Spinal cord (tissue), 10 donors: ENCODE data around the gene GUCA2B. TPM values are rescaled to one million over a fixed set of nuclear protein-coding genes. Genes with fewer than 3 reads are reported as not detected.

ENCODE experiments used
- DNase-seq, 6 donors: peaks; one replicate each; pipeline versions ENCODE4 v3.0.0 to v3.0.0-alpha.2; 2013 to 2015; ENCODE audit warnings: low spot score in 6 of 6, low read depth in 4 of 6
- H3K27ac ChIP-seq: one replicate; pipeline ENCODE4 v1.5.1; 2013; ENCODE audit warnings: low read depth, low read length, control low read depth
- H3K27me3 ChIP-seq: one replicate; pipeline ENCODE4 v1.6.1; 2013; ENCODE audit warnings: low read length; ENCODE audit not compliant: control insufficient read depth, insufficient read depth
- H3K36me3 ChIP-seq: one replicate; pipeline ENCODE4 v1.6.1; 2013; ENCODE audit warnings: low read length; ENCODE audit not compliant: control insufficient read depth, insufficient read depth
- H3K4me1 ChIP-seq: one replicate; pipeline ENCODE4 v1.6.1; 2013; ENCODE audit warnings: low read length; ENCODE audit not compliant: control insufficient read depth, insufficient read depth
- H3K4me3 ChIP-seq: one replicate; pipeline ENCODE4 v1.5.1; 2013; ENCODE audit warnings: low read depth, low read length, control low read depth
- H3K9me3 ChIP-seq: one replicate; pipeline ENCODE4 v1.6.1; 2013; ENCODE audit warnings: low read length; ENCODE audit not compliant: control insufficient read depth, insufficient read depth
- WGBS: methylation state at CpG from one replicate; pipeline ENCODE4 v1.1.5; 2013; ENCODE audit warnings: missing lambda C conversion rate; ENCODE audit not compliant: insufficient coverage; 5-methylcytosine and 5-hydroxymethylcytosine counted together
- polyA plus RNA-seq, 2 donors: library from polyadenylated mRNA; unstranded; fragments of 120-200 nt; gene quantifications; one replicate each; pipeline ENCODE4 v1.2.1, GENCODE V29; 2013; ENCODE audit not compliant: insufficient read length in 2 of 2
- total RNA-seq, 2 donors: library from RNA; depleted of rRNA in 1 of 2; stranded (reverse); fragments of 120-200 nt in 1 of 2; fragments of >200 nt in 1 of 2; gene quantifications; one replicate each; pipeline versions ENCODE4 v1.2.3 to v1.2.4, GENCODE V29; 2013 to 2014
- donor health status: healthy.

The GUCA2B gene
- total and polyA plus RNA-seq, 4 donors: not detected

- Histone ChIP-seq H3K27me3 (peaks cover 31% of the 10 kb centered on the region), H3K27ac (no peak overlapping the region), H3K4me1 (peaks cover 18% of the 10 kb centered on the region), H3K9me3 (no peaks in the 10 kb centered on the region), H3K4me3 (no peak overlapping the region), H3K36me3 (no peaks in the 10 kb centered on the region)
- WGBS: no CpG with 5 or more reads among the region's 1 CpG
- DNase-seq: no peak
Measured at GRCh38 chr1:42148166-42148565, 5.0 kb upstream of the GUCA2B start.

GRCh38 chr1:42150651-42151050, 2.6 kb upstream of the GUCA2B start:
- 86% methylated on average over 5 of the region's 5 CpGs for WGBS
- no peak overlapping the region for H3K4me3 ChIP-seq
- DNase-seq: no peak

GRCh38 chr1:42152119-42152518, 1.1 kb upstream of the GUCA2B start:
- WGBS: 80% methylated on average over 3 of the region's 3 CpGs
- H3K4me3 ChIP-seq: no peak overlapping the region
- H3K27me3 ChIP-seq: peaks cover 6% of the 10 kb centered on the region
- no peaks in the 10 kb centered on the region for H3K36me3 ChIP-seq
- DNase-seq: no peak
- no peak overlapping the region for H3K27ac ChIP-seq
- H3K9me3 ChIP-seq: no peaks in the 10 kb centered on the region
- H3K4me1 ChIP-seq: no peaks in the 10 kb centered on the region

More at GRCh38 chr1:42150651-42151050, 2.6 kb upstream of the GUCA2B start:
- no peaks in the 10 kb centered on the region for H3K9me3 ChIP-seq
- no peaks in the 10 kb centered on the region for H3K36me3 ChIP-seq
- no peak overlapping the region for H3K27ac ChIP-seq
- H3K27me3 ChIP-seq: peaks cover 18% of the 10 kb centered on the region
- H3K4me1 ChIP-seq: peaks cover 7% of the 10 kb centered on the region

- WGBS: 67% methylated on average over 1 of the region's 6 CpGs
- no peak overlapping the region for H3K27ac ChIP-seq
- no peaks in the 10 kb centered on the region for H3K4me1 ChIP-seq
- H3K9me3 ChIP-seq: no peaks in the 10 kb centered on the region
- DNase-seq: no peak
- no peak overlapping the region for H3K4me3 ChIP-seq
- peaks cover 4% of the 10 kb centered on the region for H3K27me3 ChIP-seq
- H3K36me3 ChIP-seq: no peaks in the 10 kb centered on the region
Measured at GRCh38 chr1:42153624-42154023, 414 bp downstream of the GUCA2B start.

- no peaks in the 10 kb centered on the region for H3K9me3 ChIP-seq
- H3K36me3 ChIP-seq: no peaks in the 10 kb centered on the region
- H3K4me1 ChIP-seq: no peaks in the 10 kb centered on the region
- 88% methylated on average over 13 of the region's 13 CpGs for WGBS
- no peak overlapping the region for H3K4me3 ChIP-seq
- H3K27me3 ChIP-seq: peaks cover 2% of the 10 kb centered on the region
- H3K27ac ChIP-seq: no peak overlapping the region
- DNase-seq: no peak
Measured at GRCh38 chr1:42154685-42155084, 1.5 kb downstream of the GUCA2B start.

- Histone ChIP-seq H3K27me3 (peaks cover 2% of the 10 kb centered on the region), H3K4me3 (no peak overlapping the region), H3K4me1 (no peaks in the 10 kb centered on the region), H3K27ac (no peak overlapping the region), H3K36me3 (no peaks in the 10 kb centered on the region), H3K9me3 (no peaks in the 10 kb centered on the region)
- WGBS: 86% methylated on average over 10 of the region's 12 CpGs
- DNase-seq: no peak
Measured at GRCh38 chr1:42155362-42155761, 2.2 kb downstream of the GUCA2B start.

GRCh38 chr1:42157667-42158066, 4.5 kb downstream of the GUCA2B start:
- WGBS: 64% methylated on average over 7 of the region's 7 CpGs
- no peak for DNase-seq
- no peaks in the 10 kb centered on the region for H3K27me3 ChIP-seq

GRCh38 chr1:42158189-42158588, 5.0 kb downstream of the GUCA2B start:
- Histone ChIP-seq H3K36me3 (no peaks in the 10 kb centered on the region), H3K4me3 (no peak overlapping the region), H3K4me1 (no peaks in the 10 kb centered on the region), H3K9me3 (peaks cover 2% of the 10 kb centered on the region), H3K27me3 (no peaks in the 10 kb centered on the region), H3K27ac (no peak overlapping the region)
- WGBS: no CpG with 5 or more reads among the region's 2 CpGs
- no peak for DNase-seq

More at GRCh38 chr1:42157667-42158066, 4.5 kb downstream of the GUCA2B start:
- H3K4me1 ChIP-seq: no peaks in the 10 kb centered on the region
- H3K9me3 ChIP-seq: peaks cover 2% of the 10 kb centered on the region
- no peak overlapping the region for H3K4me3 ChIP-seq
- H3K27ac ChIP-seq: no peak overlapping the region
- no peaks in the 10 kb centered on the region for H3K36me3 ChIP-seq

- no peak for DNase-seq
- H3K9me3 ChIP-seq: peaks cover 2% of the 10 kb centered on the region
- H3K4me3 ChIP-seq: no peak overlapping the region
- 79% methylated on average over 3 of the region's 5 CpGs for WGBS
- no peaks in the 10 kb centered on the region for H3K27me3 ChIP-seq
- H3K36me3 ChIP-seq: no peaks in the 10 kb centered on the region
- no peak overlapping the region for H3K27ac ChIP-seq
- peaks cover 6% of the 10 kb centered on the region for H3K4me1 ChIP-seq
Measured at GRCh38 chr1:42162181-42162580, 9.0 kb downstream of the GUCA2B start.

GRCh38 chr1:42163114-42163513, 9.9 kb downstream of the GUCA2B start:
- no peak overlapping the region for H3K27ac ChIP-seq
- peaks cover 6% of the 10 kb centered on the region for H3K4me1 ChIP-seq
- WGBS: 89% methylated on average over 2 of the region's 2 CpGs
- H3K9me3 ChIP-seq: peaks cover 2% of the 10 kb centered on the region
- no peak overlapping the region for H3K4me3 ChIP-seq
- peaks cover 1% of the 10 kb centered on the region for H3K27me3 ChIP-seq
- no peak for DNase-seq
- H3K36me3 ChIP-seq: no peaks in the 10 kb centered on the region
